Spleen (tissue), 7 donors: ENCODE data around the gene SNRPA.

ENCODE experiments used
- POLR2A ChIP-seq, 3 donors: fragments of 450-650 bp; IDR thresholded peaks; one replicate each; pipeline ENCODE4 v1.5.1; 2017; ENCODE audit warnings: antibody characterized with exemption in 3 of 3, mild to moderate bottlenecking in 1 of 3
- POLR2AphosphoS5 ChIP-seq, 3 donors: sonication (generic); formaldehyde crosslinking; IDR thresholded peaks; one replicate each; pipeline ENCODE4 v1.5.1; 2017; ENCODE audit warnings: antibody characterized with exemption in 3 of 3
- TF ChIP-seq, protein P1 (sequence below), 11 experiments: fragments of 200-600 bp in 7 of 11; fragments of 450-650 bp in 4 of 11; sonication (generic) in 4 of 11; IDR thresholded peaks in 8 of 11; conservative IDR thresholded peaks in 3 of 11; 1 replicate in 7 of 11; 2 replicates in 4 of 11; pipeline versions ENCODE4 v1.4.0 to v1.8.0; 2016 to 2021; ENCODE audit warnings: antibody characterized with exemption in 11 of 11, inconsistent platforms in 4 of 11, mild to moderate bottlenecking in 1 of 11
- donor health status: DM: no; HTN: no; CAD: no; lungs with moderate emphysema.
- donor health status: DM: no; HTN: no; CAD: no.
- donor health status: DM: no; HTN: no; CAD: no.

DNA sequence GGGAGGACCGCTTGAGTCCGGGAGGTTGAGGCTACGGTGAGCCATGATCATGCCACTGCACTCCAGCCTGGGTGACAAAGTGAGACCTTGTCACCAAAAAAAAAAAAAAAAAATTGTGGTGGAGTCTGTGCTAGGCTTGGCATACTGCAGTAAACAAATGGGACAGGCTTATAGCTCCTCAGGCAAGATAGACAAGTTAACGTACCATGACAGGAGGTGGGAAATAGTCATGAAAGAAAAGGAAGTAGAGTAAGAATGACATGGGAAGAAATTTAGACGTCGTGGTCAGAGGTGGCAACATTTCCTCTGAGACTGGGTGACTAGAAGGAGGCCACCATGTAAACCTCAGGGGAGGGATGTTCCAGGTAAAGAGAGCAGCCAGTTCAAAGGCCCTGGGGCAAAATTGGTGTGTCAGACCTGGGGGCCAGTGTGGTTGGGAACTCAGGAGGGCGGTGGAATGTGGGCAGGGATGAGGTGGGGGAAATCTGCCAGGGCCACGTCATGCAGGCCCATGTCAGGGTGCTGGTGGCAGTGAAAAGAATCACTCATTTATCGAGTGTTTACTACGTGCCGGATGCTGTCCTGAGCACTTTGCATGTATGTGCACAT, 5.6 kb downstream of the SNRPA start:
- TF ChIP-seq, protein P1, sequence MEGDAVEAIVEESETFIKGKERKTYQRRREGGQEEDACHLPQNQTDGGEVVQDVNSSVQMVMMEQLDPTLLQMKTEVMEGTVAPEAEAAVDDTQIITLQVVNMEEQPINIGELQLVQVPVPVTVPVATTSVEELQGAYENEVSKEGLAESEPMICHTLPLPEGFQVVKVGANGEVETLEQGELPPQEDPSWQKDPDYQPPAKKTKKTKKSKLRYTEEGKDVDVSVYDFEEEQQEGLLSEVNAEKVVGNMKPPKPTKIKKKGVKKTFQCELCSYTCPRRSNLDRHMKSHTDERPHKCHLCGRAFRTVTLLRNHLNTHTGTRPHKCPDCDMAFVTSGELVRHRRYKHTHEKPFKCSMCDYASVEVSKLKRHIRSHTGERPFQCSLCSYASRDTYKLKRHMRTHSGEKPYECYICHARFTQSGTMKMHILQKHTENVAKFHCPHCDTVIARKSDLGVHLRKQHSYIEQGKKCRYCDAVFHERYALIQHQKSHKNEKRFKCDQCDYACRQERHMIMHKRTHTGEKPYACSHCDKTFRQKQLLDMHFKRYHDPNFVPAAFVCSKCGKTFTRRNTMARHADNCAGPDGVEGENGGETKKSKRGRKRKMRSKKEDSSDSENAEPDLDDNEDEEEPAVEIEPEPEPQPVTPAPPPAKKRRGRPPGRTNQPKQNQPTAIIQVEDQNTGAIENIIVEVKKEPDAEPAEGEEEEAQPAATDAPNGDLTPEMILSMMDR (IDR thresholded peaks at IDR 0.05 in 8 of 11, conservative IDR thresholded peaks at IDR 0.05 in 3 of 11): no peak
- TF ChIP-seq POLR2A (IDR thresholded peaks at IDR 0.05): no peak
- peak in 2 of 3 donors; percentile 7 to 15 for TF ChIP-seq POLR2AphosphoS5 (IDR thresholded peaks at IDR 0.05)
